Liver (tissue), 9 donors: ENCODE data around the gene BEST3. TPM values are rescaled to one million over a fixed set of nuclear protein-coding genes. Genes with fewer than 3 reads are reported as not detected.

ENCODE experiments used
- DNase-seq: peaks from one replicate; pipeline ENCODE4 v3.0.0-alpha.2; 2017; ENCODE audit warnings: low spot score
- H3K27ac ChIP-seq, 2 donors: one replicate each; pipeline ENCODE4 v1.7.0; 2013; ENCODE audit warnings: inconsistent platforms in 2 of 2, low read length in 2 of 2, control low read depth in 1 of 2, low read depth in 1 of 2, mild to moderate bottlenecking in 1 of 2
- H3K27me3 ChIP-seq, 4 donors: one replicate each; pipeline versions ENCODE4 v1.6.1 to v1.7.0; 2013; ENCODE audit warnings: low read length in 3 of 4, inconsistent platforms in 1 of 4, mild to moderate bottlenecking in 1 of 4, moderate library complexity in 1 of 4; ENCODE audit not compliant: control insufficient read depth in 4 of 4, insufficient read depth in 4 of 4
- H3K36me3 ChIP-seq, 4 donors: one replicate each; pipeline versions ENCODE4 v1.6.1 to v1.7.0; 2013; ENCODE audit warnings: low read length in 3 of 4, mild to moderate bottlenecking in 3 of 4, low read depth in 1 of 4, moderate library complexity in 1 of 4; ENCODE audit not compliant: control insufficient read depth in 4 of 4, insufficient read depth in 3 of 4
- H3K4me1 ChIP-seq, 4 donors: one replicate each; pipeline versions ENCODE4 v1.6.1 to v1.7.0; 2013; ENCODE audit warnings: low read length in 3 of 4, mild to moderate bottlenecking in 3 of 4, moderate library complexity in 1 of 4; ENCODE audit not compliant: control insufficient read depth in 4 of 4, insufficient read depth in 4 of 4
- H3K4me3 ChIP-seq, 3 donors: one replicate each; pipeline versions ENCODE4 v1.6.1 to v1.7.0; 2013; ENCODE audit warnings: low read length in 3 of 3, control low read depth in 1 of 3, low read depth in 1 of 3, mild to moderate bottlenecking in 1 of 3
- H3K9ac ChIP-seq, 2 donors: one replicate each; pipeline ENCODE4 v1.7.0; 2013; ENCODE audit warnings: low read length in 2 of 2, mild to moderate bottlenecking in 2 of 2, moderate library complexity in 2 of 2, control low read depth in 1 of 2, low read depth in 1 of 2
- H3K9me3 ChIP-seq, 4 donors: one replicate each; pipeline versions ENCODE4 v1.6.1 to v1.7.0; 2013; ENCODE audit warnings: low read length in 3 of 4; ENCODE audit not compliant: control insufficient read depth in 4 of 4
- CTCF ChIP-seq: fragments of 150-350 bp; IDR thresholded peaks from 2 replicates; pipeline ENCODE4 v1.5.1; 2017; ENCODE audit warnings: improper control_type of control experiment, low read depth, low read length; ENCODE audit not compliant: missing input control
- EGR1 ChIP-seq, 2 donors: IDR thresholded peaks; 2 replicates each; pipeline ENCODE4 v1.6.1; 2016 to 2018; ENCODE audit warnings: antibody characterized with exemption in 2 of 2, low read depth in 2 of 2
- FOXA1 ChIP-seq: IDR thresholded peaks from 2 replicates; pipeline ENCODE4 v1.6.1; 2016; ENCODE audit warnings: antibody characterized with exemption
- FOXA2 ChIP-seq: IDR thresholded peaks from 2 replicates; pipeline ENCODE4 v1.6.1; 2016; ENCODE audit warnings: antibody characterized with exemption
- GABPA ChIP-seq, 2 donors: IDR thresholded peaks in 1 of 2; conservative IDR thresholded peaks in 1 of 2; 2 replicates each; pipeline ENCODE4 v1.6.1; 2016; ENCODE audit warnings: antibody characterized with exemption in 2 of 2, mild to moderate bottlenecking in 1 of 2, moderate library complexity in 1 of 2
- HNF4A ChIP-seq, 2 donors: conservative IDR thresholded peaks; 2 replicates each; pipeline ENCODE4 v1.6.1; 2016; ENCODE audit warnings: antibody characterized with exemption in 2 of 2, mild to moderate bottlenecking in 2 of 2
- HNF4G ChIP-seq: IDR thresholded peaks from 2 replicates; pipeline ENCODE4 v1.6.1; 2016; ENCODE audit warnings: antibody characterized with exemption
- JUND ChIP-seq, 2 donors: IDR thresholded peaks; 2 replicates each; pipeline ENCODE4 v1.6.1; 2016; ENCODE audit warnings: antibody characterized with exemption in 2 of 2
- MAX ChIP-seq: IDR thresholded peaks from 2 replicates; pipeline ENCODE4 v1.6.1; 2016; ENCODE audit warnings: antibody characterized with exemption
- NR2F2 ChIP-seq: IDR thresholded peaks from 2 replicates; pipeline ENCODE4 v1.6.1; 2016; ENCODE audit warnings: antibody characterized with exemption
- RAD21 ChIP-seq, 2 donors: IDR thresholded peaks; 2 replicates each; pipeline ENCODE4 v1.6.1; 2016; ENCODE audit warnings: antibody characterized with exemption in 2 of 2, mild to moderate bottlenecking in 2 of 2
- REST ChIP-seq: IDR thresholded peaks from 2 replicates; pipeline ENCODE4 v1.6.1; 2016; ENCODE audit warnings: antibody characterized with exemption, mild to moderate bottlenecking
- RXRA ChIP-seq, 2 donors: IDR thresholded peaks; 2 replicates each; pipeline ENCODE4 v1.6.1; 2017 to 2018; ENCODE audit warnings: antibody characterized with exemption in 2 of 2, mild to moderate bottlenecking in 1 of 2
- SP1 ChIP-seq: IDR thresholded peaks from 2 replicates; pipeline ENCODE4 v1.6.1; 2018; ENCODE audit warnings: antibody characterized with exemption, mild to moderate bottlenecking
- TAF1 ChIP-seq: conservative IDR thresholded peaks from 2 replicates; pipeline ENCODE4 v1.6.1; 2016; ENCODE audit warnings: antibody characterized with exemption, mild to moderate bottlenecking
- YY1 ChIP-seq: IDR thresholded peaks from 2 replicates; pipeline ENCODE4 v1.6.1; 2016; ENCODE audit warnings: antibody characterized with exemption, mild to moderate bottlenecking
- ZBTB33 ChIP-seq: IDR thresholded peaks from 2 replicates; pipeline ENCODE4 v1.6.1; 2016; ENCODE audit warnings: antibody characterized with exemption
- WGBS: extraction: QIAGEN DNeasy Blood & Tissue Kit; methylation state at CpG from one replicate; pipeline ENCODE4 v1.1.7; 2013; 5-methylcytosine and 5-hydroxymethylcytosine counted together
- polyA plus RNA-seq, 2 donors: library from polyadenylated mRNA; stranded (reverse) in 1 of 2; unstranded in 1 of 2; fragments of 200-250 nt in 1 of 2; fragments of >200 nt in 1 of 2; fragmentation: Nextera tagmentation in 1 of 2; extraction: Ambion mirVana in 1 of 2; gene quantifications; one replicate each; pipeline versions ENCODE4 v1.2.1 to v1.2.3, GENCODE V29; 2013 to 2015
- total RNA-seq, 2 donors: library from RNA; depleted of rRNA; stranded (reverse); fragments of >200 nt; gene quantifications; one replicate each; pipeline ENCODE4 v1.2.3, GENCODE V29; 2014
- TF ChIP-seq, protein P1 (sequence below): IDR thresholded peaks from 2 replicates; pipeline ENCODE4 v1.6.1; 2016; ENCODE audit warnings: antibody characterized with exemption
- donor health status: healthy.
- donor health status: healthy.
- donor health status: healthy.
- donor health status: healthy.
- donor health status: healthy.

The BEST3 gene
- total and polyA plus RNA-seq, 4 donors = 0.89 TPM; not detected in 3

DNA sequence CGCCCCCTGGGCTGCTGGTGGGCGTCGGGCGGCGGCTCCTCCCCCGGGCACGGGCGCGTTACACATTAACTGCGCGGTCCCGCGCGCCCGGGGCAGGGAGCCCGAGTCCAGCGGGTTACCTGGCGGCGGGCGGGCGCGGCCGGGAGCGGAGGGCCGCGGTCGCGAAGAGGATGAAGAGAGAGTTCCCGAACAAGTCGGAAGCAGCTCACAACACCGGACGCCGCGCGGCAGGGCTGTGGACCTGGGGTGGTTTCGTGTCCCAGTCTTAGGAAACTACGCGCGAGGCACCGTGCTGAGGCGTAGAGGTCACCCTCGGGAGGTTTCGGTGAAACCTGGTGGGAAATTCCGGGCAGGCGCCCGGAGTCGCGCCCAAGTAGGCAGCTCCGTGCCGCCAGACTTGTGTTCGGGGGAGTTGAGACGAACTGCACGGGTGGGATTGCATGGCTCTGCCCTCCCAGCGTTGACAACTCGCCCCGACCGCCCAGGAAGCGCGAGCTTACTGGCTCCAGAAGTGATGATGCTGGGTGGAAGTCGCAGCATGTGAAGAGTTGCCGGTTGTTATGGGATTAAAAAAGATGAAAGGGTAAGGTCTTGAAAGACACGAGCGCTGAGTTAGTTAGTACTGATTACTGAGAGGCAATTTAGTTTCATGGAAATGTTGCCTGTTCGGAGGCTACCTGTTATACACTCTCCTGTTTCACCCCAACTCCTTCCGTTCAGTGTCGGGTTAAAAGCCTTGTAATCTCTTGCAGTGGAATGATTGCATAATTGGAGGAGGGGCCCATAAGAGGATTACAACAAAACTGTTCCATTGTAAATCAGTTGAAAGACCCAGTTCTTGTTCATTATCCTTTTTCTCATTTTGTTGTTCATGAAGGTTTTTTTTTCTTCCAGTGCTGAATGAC lies 40.4 kb upstream of the BEST3 start:
- Histone ChIP-seq H3K27ac (peak overlapping the region; percentile 82 to 92), H3K9ac (peak overlapping the region; percentile 86 to 92), H3K36me3 (no peaks in the 10 kb centered on the region), H3K9me3 (no peaks in the 10 kb centered on the region), H3K4me3 (peak overlapping the region; percentile 88 to 94 (median 92)), H3K27me3 (no peaks in the 10 kb centered on the region), H3K4me1 (peaks cover 0 to 20% (median 6%) of the 10 kb centered on the region in 4 donors)
- WGBS = under 1% methylated on average over 66 of the region's 66 CpGs
- peak; percentile 67 for DNase-seq
- TF ChIP-seq HNF4G (no peak), RXRA (IDR thresholded peaks at IDR 0.05) (peak in 1 of 2 donors; percentile 47), GABPA (IDR thresholded peaks at IDR 0.05 in 1 of 2, conservative IDR thresholded peaks at IDR 0.05 in 1 of 2) (peak in 1 of 2 donors; percentile 36), FOXA2 (no peak), EGR1 (IDR thresholded peaks at IDR 0.05; ENCODE audit: low read depth in 2 of 2) (peak in 1 of 2 donors; percentile 53), REST (peak; percentile 46), NR2F2 (no peak), YY1 (peak; percentile 47), CTCF (no peak), HNF4A (conservative IDR thresholded peaks at IDR 0.05) (peak; percentile 5 to 26), JUND (IDR thresholded peaks at IDR 0.05) (peak in 1 of 2 donors; percentile 14), RAD21 (IDR thresholded peaks at IDR 0.05) (peak; percentile 23 to 24), MAX (peak; percentile 8), FOXA1 (no peak), TAF1 (peak; percentile 56), ZBTB33 (peak; percentile 13), SP1 (peak; percentile 48)
- TF ChIP-seq, protein P1, sequence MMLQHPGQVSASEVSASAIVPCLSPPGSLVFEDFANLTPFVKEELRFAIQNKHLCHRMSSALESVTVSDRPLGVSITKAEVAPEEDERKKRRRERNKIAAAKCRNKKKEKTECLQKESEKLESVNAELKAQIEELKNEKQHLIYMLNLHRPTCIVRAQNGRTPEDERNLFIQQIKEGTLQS = no peak
